ENCODE measurements around the gene CEACAM1. TPM values are rescaled to one million over a fixed set of nuclear protein-coding genes. Genes with fewer than 3 reads are reported as not detected.
"Not testable (repeated sequence)": the region's sequence is repeated elsewhere in the genome, so short reads cannot be mapped to it uniquely, and the experiment has no call there.

Gene CEACAM1
- total and polyA plus RNA-seq, 4 donors = 0.60 to 4.4 (median 1.2) TPM

DNA sequence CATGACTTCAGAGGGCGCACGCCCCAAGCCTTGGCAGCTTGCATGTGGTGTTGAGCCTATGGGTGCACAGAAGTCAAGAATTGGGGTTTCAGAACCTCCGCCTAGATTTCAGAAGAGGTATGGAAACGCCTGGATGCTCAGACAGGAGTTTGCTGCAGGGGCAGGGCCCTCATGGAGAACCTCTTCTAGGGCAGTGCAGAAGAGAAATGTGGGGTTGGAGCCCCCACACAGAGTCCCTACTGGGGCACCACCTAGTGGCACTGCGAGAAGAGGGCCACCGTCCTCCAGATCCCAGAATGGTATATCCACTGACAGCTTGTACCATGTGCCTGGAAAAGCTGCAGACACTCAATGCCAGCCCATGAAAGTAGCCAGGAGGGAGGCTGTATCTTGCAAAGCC lies 22.2 kb upstream of the CEACAM1 start:
- H3K4me1 ChIP-seq (ENCODE audit: control insufficient read depth, insufficient read depth, low read length) = peaks cover 14% of the 10 kb centered on the region
- not testable (repeated sequence) for DNase-seq (ENCODE audit: low read depth in 4 of 6, low spot score in 6 of 6); H3K36me3 ChIP-seq (ENCODE audit: control insufficient read depth, insufficient read depth, low read length); H3K9me3 ChIP-seq (ENCODE audit: control insufficient read depth, insufficient read depth, low read length); H3K27ac ChIP-seq (ENCODE audit: low read depth, low read length); H3K4me3 ChIP-seq (ENCODE audit: low read depth, low read length); H3K27me3 ChIP-seq (ENCODE audit: control insufficient read depth, insufficient read depth, low read length)
- WGBS (ENCODE audit: insufficient coverage) = 91% methylated on average over 6 of the region's 6 CpGs

GRCh38 chr19:42549067-42549466 lies 20.8 kb upstream of the CEACAM1 start:
- not testable (repeated sequence) for DNase-seq (ENCODE audit: low read depth in 4 of 6, low spot score in 6 of 6); H3K36me3 ChIP-seq (ENCODE audit: control insufficient read depth, insufficient read depth, low read length); H3K27me3 ChIP-seq (ENCODE audit: control insufficient read depth, insufficient read depth, low read length); H3K4me3 ChIP-seq (ENCODE audit: low read depth, low read length); H3K27ac ChIP-seq (ENCODE audit: low read depth, low read length); H3K9me3 ChIP-seq (ENCODE audit: control insufficient read depth, insufficient read depth, low read length); H3K4me1 ChIP-seq (ENCODE audit: control insufficient read depth, insufficient read depth, low read length)
- WGBS (ENCODE audit: insufficient coverage) = no CpG with 5 or more reads among the region's 1 CpG

GRCh38 chr19:42548552-42548951 lies 20.3 kb upstream of the CEACAM1 start:
- WGBS (ENCODE audit: insufficient coverage) = no CpG with 5 or more reads among the region's 4 CpGs
- Histone ChIP-seq H3K36me3 (ENCODE audit: control insufficient read depth, insufficient read depth, low read length) (no peaks in the 10 kb centered on the region), H3K4me1 (ENCODE audit: control insufficient read depth, insufficient read depth, low read length) (peaks cover 1% of the 10 kb centered on the region), H3K9me3 (ENCODE audit: control insufficient read depth, insufficient read depth, low read length) (no peaks in the 10 kb centered on the region), H3K4me3 (ENCODE audit: low read depth, low read length) (no peak overlapping the region), H3K27ac (ENCODE audit: low read depth, low read length) (no peak overlapping the region), H3K27me3 (ENCODE audit: control insufficient read depth, insufficient read depth, low read length) (no peaks in the 10 kb centered on the region)
- no peak for DNase-seq (ENCODE audit: low read depth in 4 of 6, low spot score in 6 of 6)

DNA sequence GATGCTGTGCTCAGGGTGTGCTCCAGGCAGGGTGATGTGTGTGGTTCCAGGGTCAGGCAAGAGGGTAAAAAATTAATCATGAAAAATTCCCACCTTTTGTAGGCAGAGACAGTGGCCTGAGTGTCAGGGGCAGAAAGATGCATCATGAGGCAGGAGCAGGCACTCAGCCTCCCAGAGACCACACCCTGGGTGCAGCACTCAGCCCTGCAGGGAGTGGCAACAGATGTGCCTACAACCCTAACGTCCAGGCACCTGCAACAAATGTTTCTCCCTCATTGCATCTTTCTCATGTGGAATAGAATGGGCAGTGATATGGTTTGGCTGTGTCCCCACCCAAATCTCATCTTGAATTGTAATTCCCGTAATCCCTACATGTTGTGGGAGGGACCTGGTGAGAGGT lies 19.6 kb upstream of the CEACAM1 start:
- WGBS (ENCODE audit: insufficient coverage) = no CpG with 5 or more reads among the region's 2 CpGs
- no peaks in the 10 kb centered on the region for H3K27me3 ChIP-seq (ENCODE audit: control insufficient read depth, insufficient read depth, low read length)
- no peaks in the 10 kb centered on the region for H3K36me3 ChIP-seq (ENCODE audit: control insufficient read depth, insufficient read depth, low read length)
- H3K27ac ChIP-seq (ENCODE audit: low read depth, low read length) = no peak overlapping the region
- H3K4me3 ChIP-seq (ENCODE audit: low read depth, low read length) = no peak overlapping the region
- no peak for DNase-seq (ENCODE audit: low read depth in 4 of 6, low spot score in 6 of 6)
- H3K9me3 ChIP-seq (ENCODE audit: control insufficient read depth, insufficient read depth, low read length) = no peaks in the 10 kb centered on the region
- no peaks in the 10 kb centered on the region for H3K4me1 ChIP-seq (ENCODE audit: control insufficient read depth, insufficient read depth, low read length)

- H3K27me3 ChIP-seq (ENCODE audit: control insufficient read depth, insufficient read depth, low read length) = no peaks in the 10 kb centered on the region
- no peak for DNase-seq (ENCODE audit: low read depth in 4 of 6, low spot score in 6 of 6)
- no peaks in the 10 kb centered on the region for H3K9me3 ChIP-seq (ENCODE audit: control insufficient read depth, insufficient read depth, low read length)
- H3K36me3 ChIP-seq (ENCODE audit: control insufficient read depth, insufficient read depth, low read length) = no peaks in the 10 kb centered on the region
- whole genome bisulfite sequencing (ENCODE audit: insufficient coverage) = 80% methylated on average over 4 of the region's 4 CpGs
- no peak overlapping the region for H3K4me3 ChIP-seq (ENCODE audit: low read depth, low read length)
- H3K4me1 ChIP-seq (ENCODE audit: control insufficient read depth, insufficient read depth, low read length) = no peaks in the 10 kb centered on the region
- H3K27ac ChIP-seq (ENCODE audit: low read depth, low read length) = no peak overlapping the region
Observed at GRCh38 chr19:42546831-42547500, 18.7 kb upstream of the CEACAM1 start.

- Histone ChIP-seq H3K36me3 (ENCODE audit: control insufficient read depth, insufficient read depth, low read length) (no peaks in the 10 kb centered on the region), H3K9me3 (ENCODE audit: control insufficient read depth, insufficient read depth, low read length) (no peaks in the 10 kb centered on the region), H3K27ac (ENCODE audit: low read depth, low read length) (no peak overlapping the region), H3K27me3 (ENCODE audit: control insufficient read depth, insufficient read depth, low read length) (no peaks in the 10 kb centered on the region), H3K4me1 (ENCODE audit: control insufficient read depth, insufficient read depth, low read length) (peaks cover 10% of the 10 kb centered on the region), H3K4me3 (ENCODE audit: low read depth, low read length) (no peak overlapping the region)
- DNase-seq (ENCODE audit: low read depth in 4 of 6, low spot score in 6 of 6) = no peak
- WGBS (ENCODE audit: insufficient coverage) = 75% methylated on average over 1 of the region's 4 CpGs
Observed at GRCh38 chr19:42544146-42544545, 15.9 kb upstream of the CEACAM1 start.

DNA sequence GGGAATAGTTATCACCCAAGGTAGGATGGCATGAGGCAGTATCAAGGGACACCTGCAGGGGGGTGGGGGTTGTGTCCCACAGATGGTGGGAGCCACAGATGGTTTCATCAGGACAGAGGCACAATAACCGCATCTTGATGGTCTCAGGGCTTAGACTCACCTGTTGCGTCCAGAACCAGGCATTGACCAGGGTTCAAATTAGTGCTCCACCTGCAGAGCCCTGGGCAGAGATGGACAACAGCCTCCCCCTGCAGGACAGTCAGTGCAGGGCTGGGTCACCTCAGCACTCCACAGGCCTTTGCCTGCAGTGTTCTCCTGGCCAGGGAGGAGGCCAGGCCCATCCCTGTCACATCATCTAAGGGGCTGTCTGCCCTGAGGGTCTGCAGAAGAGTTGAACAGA lies 14.5 kb upstream of the CEACAM1 start:
- no peak for DNase-seq (ENCODE audit: low read depth in 4 of 6, low spot score in 6 of 6)
- WGBS (ENCODE audit: insufficient coverage) = 100% methylated on average over 2 of the region's 2 CpGs
- peaks cover 10% of the 10 kb centered on the region for H3K4me1 ChIP-seq (ENCODE audit: control insufficient read depth, insufficient read depth, low read length)
- H3K36me3 ChIP-seq (ENCODE audit: control insufficient read depth, insufficient read depth, low read length) = no peaks in the 10 kb centered on the region
- H3K27ac ChIP-seq (ENCODE audit: low read depth, low read length) = no peak overlapping the region
- no peaks in the 10 kb centered on the region for H3K9me3 ChIP-seq (ENCODE audit: control insufficient read depth, insufficient read depth, low read length)
- no peaks in the 10 kb centered on the region for H3K27me3 ChIP-seq (ENCODE audit: control insufficient read depth, insufficient read depth, low read length)
- no peak overlapping the region for H3K4me3 ChIP-seq (ENCODE audit: low read depth, low read length)

DNA sequence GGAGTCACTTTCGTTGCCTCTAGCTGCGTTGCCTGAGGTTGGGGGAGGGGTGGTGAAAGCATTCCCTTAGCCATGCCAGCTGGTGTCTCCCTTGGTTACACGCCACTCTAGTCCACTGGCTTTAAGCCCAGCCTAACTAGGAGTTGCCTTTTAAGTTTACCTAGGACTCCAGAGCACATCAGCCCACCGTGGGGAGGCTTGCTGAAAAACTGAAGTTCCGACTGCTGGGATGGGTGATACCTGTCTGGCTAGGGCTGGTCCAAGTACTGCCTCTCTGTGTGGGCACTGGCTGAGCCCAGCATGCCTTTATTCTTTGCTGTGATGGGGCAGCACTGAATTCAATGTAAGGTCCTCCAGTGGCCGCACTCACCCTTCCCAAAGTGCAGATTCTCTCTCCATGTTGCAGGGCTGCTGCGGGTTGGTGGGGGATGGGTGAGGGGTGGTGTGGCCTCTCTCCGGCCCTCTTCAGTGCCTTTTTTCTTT lies 11.8 kb upstream of the CEACAM1 start:
- H3K27me3 ChIP-seq (ENCODE audit: control insufficient read depth, insufficient read depth, low read length) = no peaks in the 10 kb centered on the region
- no peak overlapping the region for H3K27ac ChIP-seq (ENCODE audit: low read depth, low read length)
- DNase-seq (ENCODE audit: low read depth in 4 of 6, low spot score in 6 of 6) = peak in 3 of 6 donors; percentile 12 to 60 (median 55)
- H3K4me3 ChIP-seq (ENCODE audit: low read depth, low read length) = no peak overlapping the region
- 55% methylated on average over 6 of the region's 8 CpGs for WGBS (ENCODE audit: insufficient coverage)
- H3K4me1 ChIP-seq (ENCODE audit: control insufficient read depth, insufficient read depth, low read length) = peaks cover 10% of the 10 kb centered on the region
- no peaks in the 10 kb centered on the region for H3K9me3 ChIP-seq (ENCODE audit: control insufficient read depth, insufficient read depth, low read length)
- H3K36me3 ChIP-seq (ENCODE audit: control insufficient read depth, insufficient read depth, low read length) = no peaks in the 10 kb centered on the region

- no peak for DNase-seq (ENCODE audit: low read depth in 4 of 6, low spot score in 6 of 6)
Observed at GRCh38 chr19:42538841-42539709, 10.8 kb upstream of the CEACAM1 start.

DNA sequence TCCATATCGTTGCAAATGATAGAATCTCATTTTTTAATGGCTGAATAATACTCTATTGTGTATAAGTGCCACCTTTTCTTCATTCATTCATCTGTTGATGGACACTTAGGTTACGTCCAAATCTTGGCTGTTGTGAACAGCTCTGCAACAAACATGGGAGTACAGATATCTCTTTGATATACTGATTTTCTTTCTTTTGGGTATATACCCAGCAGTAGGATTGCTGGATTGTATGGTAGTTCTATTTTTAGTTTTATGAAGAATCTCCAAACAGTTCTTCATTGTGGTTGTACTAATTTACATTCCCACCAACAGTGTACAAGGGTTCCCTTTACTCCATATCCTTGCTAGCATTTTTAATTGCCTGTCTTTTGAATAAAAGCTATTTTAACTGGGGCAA lies 7.0 kb upstream of the CEACAM1 start:
- DNase-seq (ENCODE audit: low read depth in 4 of 6, low spot score in 6 of 6); H3K9me3 ChIP-seq (ENCODE audit: control insufficient read depth, insufficient read depth, low read length); H3K36me3 ChIP-seq (ENCODE audit: control insufficient read depth, insufficient read depth, low read length); H3K27me3 ChIP-seq (ENCODE audit: control insufficient read depth, insufficient read depth, low read length); H3K27ac ChIP-seq (ENCODE audit: low read depth, low read length); H3K4me3 ChIP-seq (ENCODE audit: low read depth, low read length): not testable (repeated sequence)
- no CpG with 5 or more reads among the region's 2 CpGs for WGBS (ENCODE audit: insufficient coverage)
- H3K4me1 ChIP-seq (ENCODE audit: control insufficient read depth, insufficient read depth, low read length) = peaks cover 10% of the 10 kb centered on the region

More at GRCh38 chr19:42538841-42539709, 10.8 kb upstream of the CEACAM1 start:
- Histone ChIP-seq H3K4me1 (ENCODE audit: control insufficient read depth, insufficient read depth, low read length) (peaks cover 10% of the 10 kb centered on the region), H3K4me3 (ENCODE audit: low read depth, low read length) (no peak overlapping the region), H3K9me3 (ENCODE audit: control insufficient read depth, insufficient read depth, low read length) (no peaks in the 10 kb centered on the region), H3K27me3 (ENCODE audit: control insufficient read depth, insufficient read depth, low read length) (no peaks in the 10 kb centered on the region), H3K36me3 (ENCODE audit: control insufficient read depth, insufficient read depth, low read length) (no peaks in the 10 kb centered on the region), H3K27ac (ENCODE audit: low read depth, low read length) (no peak overlapping the region)
- 88% methylated on average over 6 of the region's 7 CpGs for WGBS (ENCODE audit: insufficient coverage)
